ENCODE measurements around the gene WDR93.
A peak's percentile ranks its signal among the peaks of the same experiment; 100 is the strongest.
"Not testable (repeated sequence)": the region's sequence is repeated elsewhere in the genome, so short reads cannot be mapped to it uniquely, and the experiment has no call there.

WDR93 gene

GRCh38 chr15:89775815-89776214 is 85.2 kb downstream of the WDR93 start:
- DNase-seq, result no peak

GRCh38 chr15:89776274-89777072 is 85.9 kb downstream of the WDR93 start, which contains the start of gene MESP2:
Gene MESP2 (plus strand): TSS chr15:89776332. CDS start chr15:89776358, 26 bp downstream.
- DNase-seq, result peak; percentile 29

GRCh38 chr15:89777073-89777751 is 86.6 kb downstream of the WDR93 start:
- DNase-seq, result no peak

- no peak for DNase-seq
Measured at GRCh38 chr15:89777782-89778380, 87.3 kb downstream of the WDR93 start.

- no peak for DNase-seq
Measured at GRCh38 chr15:89778861-89779260, 88.2 kb downstream of the WDR93 start.

- DNase-seq, result no peak
Measured at GRCh38 chr15:89780601-89781000, 90.0 kb downstream of the WDR93 start.

GRCh38 chr15:89781055-89781454 is 90.4 kb downstream of the WDR93 start:
- no peak for DNase-seq

GRCh38 chr15:89781891-89782618 is 91.4 kb downstream of the WDR93 start:
- DNase-seq, result no peak

- not testable (repeated sequence) for DNase-seq
Measured at GRCh38 chr15:89782619-89782950, 92.0 kb downstream of the WDR93 start.

- DNase-seq, result no peak
Measured at GRCh38 chr15:89783111-89783860, 92.7 kb downstream of the WDR93 start.

- DNase-seq, result no peak
Measured at GRCh38 chr15:89783861-89784685, 93.5 kb downstream of the WDR93 start.

- no peak for DNase-seq
Measured at GRCh38 chr15:89784686-89784960, 94.0 kb downstream of the WDR93 start.

- no peak for DNase-seq
Measured at GRCh38 chr15:89785064-89785773, 94.6 kb downstream of the WDR93 start.

GRCh38 chr15:89785774-89786140 is 95.1 kb downstream of the WDR93 start:
- DNase-seq, result no peak

- DNase-seq, result no peak
Measured at GRCh38 chr15:89787944-89788343, 97.3 kb downstream of the WDR93 start.

- DNase-seq, result not testable (repeated sequence)
Measured at GRCh38 chr15:89788585-89788984, 98.0 kb downstream of the WDR93 start.

GRCh38 chr15:89790206-89790605 is 99.6 kb downstream of the WDR93 start:
- DNase-seq, result no peak

GRCh38 chr15:89790661-89791060 is 100.0 kb downstream of the WDR93 start:
- DNase-seq, result no peak

GRCh38 chr15:89792106-89792805 is 101.6 kb downstream of the WDR93 start:
- no peak for DNase-seq

All from activated CD4-positive, alpha-beta T cell treated with anti-CD3 and anti-CD28 coated beads for 1 hour (primary cell).